IMR-90 (cell line): ENCODE results near the gene IGF1R.

Experiments used
- BHLHE40 ChIP-seq: fragments of 150-350 bp; IDR thresholded peaks from 2 replicates; pipeline ENCODE4 v1.6.1; 2016; ENCODE audit warnings: mild to moderate bottlenecking, low read depth, low read length
- CTCF ChIP-seq: conservative IDR thresholded peaks from 2 replicates; pipeline ENCODE4 v1.5.1; 2012; ENCODE audit warnings: mild to moderate bottlenecking, low read depth, low read length, improper control_type of control experiment
- ELK1 ChIP-seq: fragments of 150-350 bp; IDR thresholded peaks from 2 replicates; pipeline ENCODE4 v1.6.1; 2016; ENCODE audit warnings: low read depth, mild to moderate bottlenecking, low read length, moderate library complexity, borderline replicate concordance
- FOS ChIP-seq: fragments of 150-350 bp; IDR thresholded peaks from 2 replicates; pipeline ENCODE4 v1.6.1; 2016; ENCODE audit warnings: low read depth, low read length
- MAFK ChIP-seq: IDR thresholded peaks from 2 replicates; pipeline ENCODE4 v1.6.1; 2012; ENCODE audit warnings: low read depth, low read length, improper control_type of control experiment
- NFE2L2 ChIP-seq: fragments of 150-350 bp; IDR thresholded peaks from 2 replicates; pipeline ENCODE4 v1.6.1; 2016; ENCODE audit warnings: low read depth, mild to moderate bottlenecking, low read length
- POLR2A ChIP-seq: IDR thresholded peaks from 2 replicates; pipeline ENCODE4 v1.6.1; 2012; ENCODE audit warnings: mild to moderate bottlenecking, low read depth, low read length
- RAD21 ChIP-seq: IDR thresholded peaks from 2 replicates; pipeline ENCODE4 v1.6.1; 2012; ENCODE audit warnings: low read length, improper control_type of control experiment
- RFX5 ChIP-seq: IDR thresholded peaks from 2 replicates; pipeline ENCODE4 v1.8.0; 2012; ENCODE audit warnings: low read depth, mild to moderate bottlenecking, low read length, moderate library complexity
- USF2 ChIP-seq: fragments of 150-350 bp; IDR thresholded peaks from 2 replicates; pipeline ENCODE4 v1.6.1; 2017; ENCODE audit warnings: mild to moderate bottlenecking, antibody characterized with exemption, low read length, low read depth

DNA sequence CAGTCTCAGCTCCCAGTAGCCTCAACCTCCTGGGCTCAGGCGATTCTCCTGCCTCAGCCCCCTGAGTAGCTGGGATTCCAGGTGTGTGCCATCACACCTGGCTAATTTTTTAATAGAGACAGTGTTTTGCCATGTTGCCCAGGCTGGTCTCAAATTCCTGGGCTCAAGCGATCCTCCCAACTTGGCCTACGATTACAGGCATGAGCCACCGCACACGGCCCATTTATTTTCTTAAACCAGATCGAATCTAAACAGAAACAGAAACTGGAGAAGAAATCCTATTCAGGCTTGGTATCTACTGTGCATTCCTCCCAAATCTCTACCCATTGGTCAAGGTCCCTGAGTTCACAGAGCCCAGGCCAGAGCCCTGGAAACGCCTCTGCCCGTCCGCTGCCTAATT is 285.1 kb downstream of the IGF1R start:
- no peak for TF ChIP-seq CTCF
- no peak for TF ChIP-seq ELK1
- TF ChIP-seq FOS = no peak
- TF ChIP-seq POLR2A = no peak
- TF ChIP-seq RAD21 = no peak
- no peak for TF ChIP-seq NFE2L2
- no peak for TF ChIP-seq USF2
- TF ChIP-seq MAFK = no peak
- no peak for TF ChIP-seq RFX5
- no peak for TF ChIP-seq BHLHE40
